DND-41 (cell line): Measurements from ENCODE around the gene TDRD9.

Source experiments
- ATAC-seq: fragments of 200-7000 bp; cut with Tn5 transposase; 3 replicates; pipeline ENCODE4 v1.9.1; 2021; ENCODE audit warnings: low read depth; ENCODE audit not compliant: insufficient read depth
- DNase-seq: peaks from one replicate; pipeline ENCODE4 v3.0.0-alpha.2; 2020
- H2AFZ ChIP-seq: 2 replicates; pipeline ENCODE4 v1.6.0; 2012; ENCODE audit warnings: low read depth, low read length
- H3K27ac ChIP-seq: 2 replicates; pipeline ENCODE4 v1.5.1; 2012; ENCODE audit warnings: low read length, inconsistent platforms
- H3K27me3 ChIP-seq: fragments of 200-600 bp; sonication (generic); 2 replicates; pipeline ENCODE4 v1.6.0; 2012; ENCODE audit warnings: low read length, mild to moderate bottlenecking, inconsistent platforms; ENCODE audit not compliant: insufficient read depth, poor library complexity
- H3K36me3 ChIP-seq: 2 replicates; pipeline ENCODE4 v1.5.1; 2012; ENCODE audit warnings: low read length, inconsistent platforms; ENCODE audit not compliant: insufficient read depth
- H3K4me1 ChIP-seq: 2 replicates; pipeline ENCODE4 v1.5.1; 2012; ENCODE audit warnings: mild to moderate bottlenecking, low read length; ENCODE audit not compliant: insufficient read depth
- H3K4me2 ChIP-seq: 2 replicates; pipeline ENCODE4 v1.6.0; 2012; ENCODE audit warnings: mild to moderate bottlenecking, moderate library complexity, low read length, inconsistent platforms; ENCODE audit not compliant: insufficient read depth
- H3K4me3 ChIP-seq, 2 experiments: fragments of 200-600 bp in 1 of 2; shearing (Covaris generic) in 1 of 2; 2 replicates each; pipeline ENCODE4 v1.5.1; 2012 to 2016; ENCODE audit warnings: inconsistent platforms in 2 of 2, low read length in 2 of 2, mild to moderate bottlenecking in 2 of 2, low read depth in 1 of 2, moderate library complexity in 1 of 2
- H3K79me2 ChIP-seq: 2 replicates; pipeline ENCODE4 v1.6.0; 2012; ENCODE audit warnings: low read length, inconsistent platforms; ENCODE audit not compliant: insufficient read depth
- H3K9ac ChIP-seq: 2 replicates; pipeline ENCODE4 v1.6.0; 2012; ENCODE audit warnings: low read depth, mild to moderate bottlenecking, inconsistent platforms, low read length, moderate library complexity
- H3K9me3 ChIP-seq: 2 replicates; pipeline ENCODE4 v1.5.1; 2012; ENCODE audit warnings: low read length, moderate library complexity, mild to moderate bottlenecking, inconsistent platforms; ENCODE audit not compliant: insufficient read depth, severe bottlenecking
- H4K20me1 ChIP-seq: 2 replicates; pipeline ENCODE4 v1.6.0; 2012; ENCODE audit warnings: low read length; ENCODE audit not compliant: insufficient read depth
- CTCF ChIP-seq: IDR thresholded peaks from 2 replicates; pipeline ENCODE4 v1.5.1; 2012; ENCODE audit warnings: borderline replicate concordance, low read length, moderate library complexity, mild to moderate bottlenecking; ENCODE audit not compliant: poor library complexity, severe bottlenecking; ENCODE audit errors: extremely low read depth
- EZH2 ChIP-seq: IDR thresholded peaks from 3 replicates; pipeline ENCODE4 v1.6.1; 2012; ENCODE audit warnings: borderline replicate concordance, low read depth, mild to moderate bottlenecking, moderate library complexity, low read length, inconsistent platforms; ENCODE audit not compliant: severe bottlenecking

The TDRD9 gene

DNA sequence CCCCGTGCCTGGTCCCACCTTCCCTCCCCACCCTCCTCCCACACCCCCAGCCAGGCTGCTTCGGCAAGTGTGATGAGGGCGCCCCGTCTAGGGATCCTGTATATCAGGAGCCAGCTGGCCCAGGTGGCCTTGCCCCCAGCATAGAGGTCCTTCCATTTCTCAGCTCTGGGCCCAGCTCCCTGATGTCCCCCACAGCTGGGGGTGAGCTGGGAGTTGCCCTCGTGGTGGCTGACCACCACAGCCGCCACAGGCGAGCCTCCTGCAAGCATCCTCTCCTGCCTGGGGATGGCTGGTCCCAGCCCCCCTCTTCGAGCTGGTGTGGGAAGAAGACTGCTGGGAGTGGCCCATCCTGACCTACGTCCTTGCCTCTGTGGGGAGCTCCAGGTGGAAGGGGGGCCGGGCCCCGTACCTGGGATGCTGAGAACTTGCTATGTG, 164.7 kb downstream of the TDRD9 start:
- Histone ChIP-seq H3K79me2 (no peaks in the 10 kb centered on the region), H2AFZ (no peak overlapping the region), H3K36me3 (no peaks in the 10 kb centered on the region), H4K20me1 (no peaks in the 10 kb centered on the region; the same call in 1 of the 2 replicates), H3K27ac (no peak overlapping the region), H3K4me3 (no peak overlapping the region), H3K9me3 (no peaks in the 10 kb centered on the region), H3K4me2 (no peak overlapping the region), H3K4me1 (no peaks in the 10 kb centered on the region), H3K9ac (no peak overlapping the region), H3K27me3 (no peaks in the 10 kb centered on the region)
- no peak for ATAC-seq
- DNase-seq, result no peak
- no peak for TF ChIP-seq EZH2
- no peak for TF ChIP-seq CTCF

- peak; percentile 10 for DNase-seq
- no peak for ATAC-seq
- Histone ChIP-seq H4K20me1 (no peaks in the 10 kb centered on the region; the same call in 1 of the 2 replicates), H3K9me3 (no peaks in the 10 kb centered on the region), H3K79me2 (no peaks in the 10 kb centered on the region), H3K4me3 (no peak overlapping the region), H3K27me3 (no peaks in the 10 kb centered on the region), H3K36me3 (no peaks in the 10 kb centered on the region), H3K4me2 (no peak overlapping the region), H3K27ac (no peak overlapping the region), H3K4me1 (no peaks in the 10 kb centered on the region), H3K9ac (no peak overlapping the region), H2AFZ (no peak overlapping the region)
- TF ChIP-seq CTCF, result no peak
- TF ChIP-seq EZH2, result no peak
Measured at GRCh38 chr14:104093366-104094055, 165.3 kb downstream of the TDRD9 start.

DNA sequence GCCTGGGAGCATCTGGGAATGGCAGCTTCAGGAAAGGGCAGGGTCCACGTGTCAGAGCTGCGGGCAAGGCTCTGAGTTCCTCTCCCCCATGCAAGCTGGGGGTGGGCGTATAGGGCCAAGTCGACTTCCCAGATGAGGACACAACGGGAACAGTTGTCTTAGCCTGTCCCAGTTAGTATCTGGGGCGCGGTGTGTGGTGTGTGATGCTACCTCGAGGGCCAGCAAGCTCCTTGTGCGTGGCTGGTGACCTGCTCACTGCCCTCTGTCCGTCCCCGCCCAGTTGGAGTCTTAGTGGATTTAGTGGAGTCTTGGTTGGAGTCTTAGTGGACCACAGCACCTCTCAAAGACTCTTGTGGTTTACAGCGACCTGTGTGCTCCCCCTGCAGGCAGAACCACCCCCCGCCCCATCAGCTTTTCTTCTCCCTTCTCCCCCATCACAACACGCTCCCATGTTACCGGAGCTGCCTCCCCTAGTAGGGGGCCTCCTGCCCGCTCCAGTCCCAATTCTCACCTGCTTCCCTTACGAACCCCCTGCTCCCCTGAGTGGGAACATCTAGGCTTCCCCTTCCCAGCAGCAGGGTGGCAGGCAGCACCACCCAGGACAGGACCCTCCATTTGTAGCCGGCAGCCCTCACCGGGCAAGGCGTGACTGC, 165.9 kb downstream of the TDRD9 start:
- Histone ChIP-seq H3K79me2 (no peaks in the 10 kb centered on the region), H3K27ac (no peak overlapping the region), H3K9ac (no peak overlapping the region), H3K27me3 (no peaks in the 10 kb centered on the region), H3K4me1 (no peaks in the 10 kb centered on the region), H2AFZ (no peak overlapping the region), H3K36me3 (no peaks in the 10 kb centered on the region), H3K4me2 (no peak overlapping the region), H4K20me1 (no peaks in the 10 kb centered on the region; the same call in 1 of the 2 replicates), H3K9me3 (no peaks in the 10 kb centered on the region), H3K4me3 (no peak overlapping the region)
- TF ChIP-seq EZH2 (no peak), CTCF (no peak)
- no peak for DNase-seq
- no peak for ATAC-seq
